ENCODE data around the gene CPNE5. TPM values are rescaled to one million over a fixed set of nuclear protein-coding genes. Genes with fewer than 3 reads are reported as not detected.

Gene CPNE5
- total and polyA plus RNA-seq, 2 of the 4 experiments (the other 2 are of a cell fraction): 0.07 TPM; not detected in 1

DNA sequence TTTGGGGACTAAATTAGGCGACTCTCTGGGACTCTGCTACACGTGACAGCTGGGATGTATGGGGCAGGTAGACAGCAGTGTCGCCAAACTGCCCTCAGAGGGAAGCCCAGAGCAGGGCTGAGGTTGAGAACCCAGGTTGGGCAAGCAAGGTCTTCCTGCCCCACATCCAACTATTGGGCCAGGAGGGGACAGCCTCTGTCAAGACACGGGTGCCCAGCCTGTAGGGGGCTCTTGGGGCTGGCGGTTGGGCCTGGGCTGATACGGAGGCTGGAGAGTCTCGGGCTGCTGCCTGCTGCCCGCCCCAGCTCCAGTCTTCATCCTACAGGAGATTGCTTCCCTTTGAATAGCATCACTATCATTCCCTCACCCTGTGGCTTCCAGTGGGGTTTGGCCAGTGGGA, 33.3 kb downstream of the CPNE5 start:
- no peak overlapping the region for H4K8ac ChIP-seq (ENCODE audit: low read depth in 2 of 2, low read length in 2 of 2)
- DNase-seq: no peak
- in situ Hi-C loops (cut with MboI; ENCODE audit: low sequenced_read_pairs): no loop called here

More for the DNA sequence above, 33.3 kb downstream of the CPNE5 start:
- intact Hi-C loops (cut with micrococcal nuclease): no loop called here
- Histone ChIP-seq H3K23ac (ENCODE audit: low read depth, low read length) (no peak overlapping the region), H3K36me3 (ENCODE audit: control insufficient read depth, insufficient read depth, low read length) (no peaks in the 10 kb centered on the region), H2BK5ac (ENCODE audit: low read depth, low read length, poor library complexity, severe bottlenecking) (no peak overlapping the region), H3K4ac (ENCODE audit: low read depth, low read length) (no peak overlapping the region), H3K9me1 (ENCODE audit: insufficient read depth, low read length) (no peaks in the 10 kb centered on the region), H3K79me1 (ENCODE audit: low read depth in 1 of 2, low read length in 2 of 2) (no peaks in the 10 kb centered on the region), H3K9ac (ENCODE audit: low read depth, low read length) (no peak overlapping the region), H2BK120ac (ENCODE audit: low read depth, low read length) (no peak overlapping the region), H2AFZ (replicated peaks; ENCODE audit: low read length, poor library complexity) (no peak overlapping the region), H2BK20ac (ENCODE audit: low read depth, low read length) (no peak overlapping the region), H4K20me1 (ENCODE audit: insufficient read depth, low read length) (no peaks in the 10 kb centered on the region), H3K14ac (replicated peaks; ENCODE audit: low read depth, low read length) (no peak overlapping the region), H3K18ac (ENCODE audit: low read depth, low read length) (no peak overlapping the region), H3K4me2 (ENCODE audit: low read depth, low read length) (no peak overlapping the region), H2BK15ac (ENCODE audit: low read depth, low read length) (no peak overlapping the region), H3K9me3 (ENCODE audit: control insufficient read depth, insufficient read depth, low read length) (no peaks in the 10 kb centered on the region), H4K5ac (ENCODE audit: low read depth, low read length) (no peak overlapping the region), H3K4me1 (ENCODE audit: control insufficient read depth, insufficient read depth, low read length) (no peaks in the 10 kb centered on the region), H4K91ac (ENCODE audit: insufficient read depth, low read depth, low read length) (no peak overlapping the region), H3K27me3 (ENCODE audit: control insufficient read depth, insufficient read depth, low read length) (peaks cover 57% of the 10 kb centered on the region), H3K27ac (ENCODE audit: insufficient read depth, low read length) (no peak overlapping the region), H2AK9ac (replicated peaks; ENCODE audit: low read depth, low read length, poor library complexity) (no peak overlapping the region), H3K56ac (ENCODE audit: extremely low read depth, insufficient read depth, low read length) (no peak overlapping the region), H2AK5ac (ENCODE audit: low read depth, low read length) (no peak overlapping the region), H3K4me3 (ENCODE audit: insufficient read depth, low read depth, low read length) (no peak overlapping the region)
- ATAC-seq (ENCODE audit: low read depth): no peak
- WGBS, 2 experiments (ENCODE audit: extremely low coverage in 2 of 2, insufficient read length in 1 of 2): 80% methylated on average over 1 of the region's 8 CpGs; no CpG with 5 or more reads in 1 of the 2 experiments
- CTCF ChIA-PET: no interaction called here
- POLR2A ChIA-PET (ENCODE audit: unreplicated experiment): no interaction called here
- no peak for TF ChIP-seq CHD1 (IDR thresholded peaks at IDR 0.05; ENCODE audit: low read depth, low read length)
- no peak for TF ChIP-seq MAZ (IDR thresholded peaks at IDR 0.05; ENCODE audit: borderline replicate concordance, low read depth, low read length)
- TF ChIP-seq CEBPB (IDR thresholded peaks at IDR 0.05; ENCODE audit: low read depth, low read length): no peak
- no peak for TF ChIP-seq MAFK (IDR thresholded peaks at IDR 0.05; ENCODE audit: low read depth, low read length)
- no peak for TF ChIP-seq RFX5 (IDR thresholded peaks at IDR 0.05; ENCODE audit: low read depth, low read length)
- no peak for TF ChIP-seq FOS (IDR thresholded peaks at IDR 0.05; ENCODE audit: low read depth, low read length)
- BruUV-seq (replicated peaks): no TSS peak
- dilution Hi-C loops (cut with HindIII; ENCODE audit: low sequenced_read_pairs, unreplicated experiment): no loop called here
